GM21423 (cell line): Measurements from ENCODE around the gene IL33.

ENCODE experiments used
- ATAC-seq: cut with Tn5 transposase; IDR thresholded peaks from one replicate; pipeline ENCODE4 v1.9.1; 2021; ENCODE audit warnings: mild to moderate bottlenecking, moderate library complexity; ENCODE audit not compliant: unreplicated experiment

The IL33 gene

GRCh38 chr9:6277417-6277816 is 61.8 kb downstream of the IL33 start:
- no peak for ATAC-seq

GRCh38 chr9:6301858-6302257 is 86.3 kb downstream of the IL33 start:
- no peak for ATAC-seq

- ATAC-seq = no peak
These were observed 86.8 kb downstream of the IL33 start for GRCh38 chr9:6302417-6302816.

- no peak for ATAC-seq
These were observed 88.6 kb downstream of the IL33 start for GRCh38 chr9:6304232-6304631.

- no peak for ATAC-seq
These were observed 90.5 kb downstream of the IL33 start for GRCh38 chr9:6305954-6306563.
